Endothelial cell of umbilical vein (primary cell): Measurements from ENCODE around the gene ATP13A3. TPM values are rescaled to one million over a fixed set of nuclear protein-coding genes. Genes with fewer than 3 reads are reported as not detected.

Experiments
- BruUV-seq: library from RNA; stranded (reverse); fragments of 400-500 nt; replicated peaks from 2 replicates; lab custom pipeline; 2021; lab: Mats Ljungman, UMichigan
- CTCF ChIA-PET: fragments of 300-600, 350-600 bp; sonication (Branson Sonifier 250); formaldehyde crosslinking; loops from one replicate; lab custom pipeline; 2021; ENCODE audit warnings: antibody characterized with exemption, inconsistent platforms; lab: Charles Lee
- POLR2A ChIA-PET: fragments of 300-600, 350-600 bp; sonication (Branson Sonifier 250); formaldehyde crosslinking; loops from one replicate; lab custom pipeline; 2021; ENCODE audit warnings: antibody characterized with exemption, inconsistent platforms; lab: Charles Lee
- DNase-seq: peaks from one replicate; pipeline ENCODE4 v3.0.0-alpha.2; 2011; ENCODE audit warnings: low read depth, low spot score
- FAIRE-seq: peaks from 2 replicates; lab custom pipeline; 2011; peaks lifted over from hg19 to GRCh38; lab: Jason Lieb, UNC
- H2AFZ ChIP-seq: 2 replicates; pipeline ENCODE4 v1.6.0; 2012; ENCODE audit warnings: low read depth, low read length, control low read depth, inconsistent platforms
- H3K27ac ChIP-seq: 2 replicates; pipeline ENCODE4 v1.5.1; 2011; ENCODE audit warnings: low read depth, mild to moderate bottlenecking, control low read depth, low read length, moderate library complexity; ENCODE audit not compliant: insufficient read depth
- H3K27me3 ChIP-seq, 2 experiments: 2 replicates each; pipeline versions ENCODE4 v1.6.0 to v1.6.1; 2011; ENCODE audit warnings: low read length in 2 of 2, mixed read lengths in 1 of 2; ENCODE audit not compliant: control insufficient read depth in 2 of 2, insufficient read depth in 2 of 2
- H3K36me3 ChIP-seq, 2 experiments: 2 replicates in 1 of 2; 3 replicates in 1 of 2; pipeline ENCODE4 v1.5.1; 2011; ENCODE audit warnings: low read length in 2 of 2, mild to moderate bottlenecking in 1 of 2, moderate library complexity in 1 of 2; ENCODE audit not compliant: control insufficient read depth in 2 of 2, insufficient read depth in 2 of 2; ENCODE audit errors: extremely low read depth in 1 of 2
- H3K4me1 ChIP-seq: 3 replicates; pipeline ENCODE4 v1.5.1; 2011; ENCODE audit warnings: mild to moderate bottlenecking, low read length; ENCODE audit not compliant: control insufficient read depth, insufficient read depth; ENCODE audit errors: extremely low read depth
- H3K4me2 ChIP-seq: 2 replicates; pipeline ENCODE4 v1.6.1; 2011; ENCODE audit warnings: low read length, control low read depth, mixed read lengths; ENCODE audit not compliant: insufficient read depth
- H3K4me3 ChIP-seq, 3 experiments: fragments of 200-600 bp in 1 of 3; sonication (generic), shearing (Covaris generic) in 1 of 3; replicated peaks in 1 of 3; 2 replicates each; pipeline ENCODE4 v1.5.1; 2011 to 2016; ENCODE audit warnings: control low read depth in 3 of 3, low read length in 3 of 3, mild to moderate bottlenecking in 2 of 3, inconsistent platforms in 1 of 3, low read depth in 1 of 3, moderate library complexity in 1 of 3; ENCODE audit not compliant: insufficient read depth in 1 of 3
- H3K79me2 ChIP-seq: 2 replicates; pipeline ENCODE4 v1.6.0; 2012; ENCODE audit warnings: low read length, inconsistent platforms; ENCODE audit not compliant: control insufficient read depth, insufficient read depth
- H3K9ac ChIP-seq: replicated peaks from 2 replicates; pipeline ENCODE3; 2011; ENCODE audit warnings: low read length, control low read depth; ENCODE audit not compliant: insufficient read depth; ENCODE audit errors: extremely low read depth
- H3K9me1 ChIP-seq: replicated peaks from 3 replicates; pipeline ENCODE4 v1.6.0; 2011; ENCODE audit warnings: mild to moderate bottlenecking, low read length; ENCODE audit not compliant: control insufficient read depth, insufficient read depth; ENCODE audit errors: extremely low read depth
- H3K9me3 ChIP-seq: replicated peaks from 2 replicates; pipeline ENCODE4 v1.5.1; 2012; ENCODE audit warnings: low read length, inconsistent platforms; ENCODE audit not compliant: control insufficient read depth, insufficient read depth
- H4K20me1 ChIP-seq: replicated peaks from 2 replicates; pipeline ENCODE3; 2011; ENCODE audit warnings: mild to moderate bottlenecking, low read length; ENCODE audit not compliant: control insufficient read depth, insufficient read depth; ENCODE audit errors: extremely low read depth
- GATA2 ChIP-seq: IDR thresholded peaks from 2 replicates; pipeline ENCODE4 v1.7.0; 2011; ENCODE audit warnings: low read depth, mild to moderate bottlenecking, moderate library complexity, mixed read lengths, low read length; ENCODE audit not compliant: insufficient read length, insufficient read depth
- MYC ChIP-seq: IDR thresholded peaks from one replicate; pipeline ENCODE4 v1.6.1; 2011; ENCODE audit warnings: mild to moderate bottlenecking, low read depth, low read length
- POLR2A ChIP-seq: IDR thresholded peaks from 2 replicates; pipeline ENCODE4 v1.6.1; 2012; ENCODE audit warnings: low read depth, mild to moderate bottlenecking, control low read depth, low read length
- dilution Hi-C: fragments of 300-500 bp; cut with MboI; formaldehyde crosslinking; loops from one replicate; pipeline ENCODE4 v1.15.0; 2019; ENCODE audit warnings: low sequenced_read_pairs; ENCODE audit not compliant: extremely low pct_ligation_motif_present
- intact Hi-C: fragments of 100-400 bp; cut with micrococcal nuclease; formaldehyde crosslinking; loops from one replicate; pipeline ENCODE4 v1.10.0; 2022
- polyA plus RNA-seq, 4 experiments: library from polyadenylated mRNA; depleted of rRNA in 3 of 4; stranded (reverse) in 3 of 4; unstranded in 1 of 4; fragments of >200 nt; gene quantifications; 2 replicates each; pipeline versions ENCODE4 v1.2.1 to v1.2.3, GENCODE V29; 2011 to 2012; ENCODE audit warnings: missing spikeins in 1 of 4
- total RNA-seq: library from RNA; stranded (reverse); gene quantifications from 2 replicates; pipeline ENCODE4 v1.2.3, GENCODE V29; 2021
- TF ChIP-seq, protein P1 (sequence below), 2 donors: IDR thresholded peaks; 1 replicate in 1 of 2; 2 replicates in 1 of 2; pipeline ENCODE4 v1.5.1; 2011; ENCODE audit warnings: low read length in 2 of 2, mild to moderate bottlenecking in 2 of 2, moderate library complexity in 2 of 2, control low read depth in 1 of 2, inconsistent platforms in 1 of 2, low read depth in 1 of 2; ENCODE audit not compliant: insufficient read depth in 1 of 2; ENCODE audit errors: extremely low read depth in 1 of 2
- TF ChIP-seq, protein P2 (sequence below): IDR thresholded peaks from 2 replicates; pipeline ENCODE4 v1.6.1; 2011; ENCODE audit not compliant: insufficient read depth, insufficient read length

ATP13A3 gene
- total and polyA plus RNA-seq, 2 donors (not counting 3 experiments of a cell fraction or from before 2014, with no cell fraction given): 12.0 to 59.0 TPM

DNA sequence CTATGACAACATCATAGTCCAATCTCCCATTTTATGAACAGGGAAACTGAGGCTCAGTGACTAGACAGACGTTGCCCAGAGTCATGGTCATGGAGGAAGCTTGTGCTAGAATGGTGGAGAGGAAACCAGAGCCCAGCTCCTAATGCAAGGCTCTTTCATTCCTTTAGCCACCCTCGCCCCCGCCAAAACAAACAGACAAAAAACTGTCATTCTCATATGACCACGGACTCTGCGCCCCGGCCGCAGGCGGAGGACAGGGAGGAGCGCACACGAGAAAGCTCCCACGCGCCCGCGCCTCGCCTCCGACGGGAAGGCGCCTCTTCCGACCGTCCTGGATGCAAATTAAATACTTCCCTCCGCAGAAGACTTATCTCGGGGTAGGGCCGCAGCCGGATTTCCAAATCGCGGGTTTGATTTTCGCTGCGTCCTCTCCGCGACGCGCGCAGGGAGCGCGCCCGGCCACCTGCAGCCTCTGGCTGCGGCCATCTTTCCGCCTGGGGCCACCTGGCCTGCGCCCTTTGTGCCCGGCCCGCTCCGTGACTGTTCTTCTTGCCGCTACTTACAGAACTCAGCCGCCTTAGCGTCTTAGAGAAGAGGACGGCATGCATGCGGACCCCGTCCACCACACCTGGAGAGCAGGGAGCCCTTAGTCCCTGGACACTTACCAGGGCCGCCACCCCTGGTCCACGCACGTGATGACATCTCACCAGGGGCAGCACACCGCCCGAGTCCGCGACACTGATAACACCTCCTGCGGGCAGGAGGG, 670 bp upstream of the ATP13A3 start:
- dilution Hi-C loops (no loop called here), intact Hi-C loops (loop anchor here (1.0 to 2.0 kb wide), 3 partner anchors 40 to 91 kb away; no protein-coding TSS in a partner anchor)
- CTCF ChIA-PET: interaction anchor here (0.7 to 3.8 kb wide), 4 partner anchors 16 to 107 kb away, joined by 3 to 13 read pairs (median 4); no protein-coding TSS in a partner anchor

More for the DNA sequence above, 670 bp upstream of the ATP13A3 start:
- Histone ChIP-seq H3K27ac (peak overlapping the region; percentile 14), H2AFZ (peak overlapping the region; percentile 80), H3K27me3 (no peaks in the 10 kb centered on the region), H3K4me1 (peaks cover 28% of the 10 kb centered on the region), H3K9me1 (no peaks in the 10 kb centered on the region), H3K9me3 (no peaks in the 10 kb centered on the region), H3K9ac (peak overlapping the region; percentile 31), H3K36me3 (no peaks in the 10 kb centered on the region), H3K4me3 (peak overlapping the region; percentile 5 to 81 (median 41)), H3K79me2 (peaks cover 37% of the 10 kb centered on the region), H4K20me1 (no peaks in the 10 kb centered on the region), H3K4me2 (peak overlapping the region; percentile 62)
- FAIRE-seq: peak; percentile 66
- POLR2A ChIA-PET: interaction anchor here (0.6 kb wide), 1 partner anchor 40 kb away, joined by 7 read pairs; no protein-coding TSS in a partner anchor
- DNase-seq: no peak
- BruUV-seq: TSS peak; percentile 55
- TF ChIP-seq, protein P1, sequence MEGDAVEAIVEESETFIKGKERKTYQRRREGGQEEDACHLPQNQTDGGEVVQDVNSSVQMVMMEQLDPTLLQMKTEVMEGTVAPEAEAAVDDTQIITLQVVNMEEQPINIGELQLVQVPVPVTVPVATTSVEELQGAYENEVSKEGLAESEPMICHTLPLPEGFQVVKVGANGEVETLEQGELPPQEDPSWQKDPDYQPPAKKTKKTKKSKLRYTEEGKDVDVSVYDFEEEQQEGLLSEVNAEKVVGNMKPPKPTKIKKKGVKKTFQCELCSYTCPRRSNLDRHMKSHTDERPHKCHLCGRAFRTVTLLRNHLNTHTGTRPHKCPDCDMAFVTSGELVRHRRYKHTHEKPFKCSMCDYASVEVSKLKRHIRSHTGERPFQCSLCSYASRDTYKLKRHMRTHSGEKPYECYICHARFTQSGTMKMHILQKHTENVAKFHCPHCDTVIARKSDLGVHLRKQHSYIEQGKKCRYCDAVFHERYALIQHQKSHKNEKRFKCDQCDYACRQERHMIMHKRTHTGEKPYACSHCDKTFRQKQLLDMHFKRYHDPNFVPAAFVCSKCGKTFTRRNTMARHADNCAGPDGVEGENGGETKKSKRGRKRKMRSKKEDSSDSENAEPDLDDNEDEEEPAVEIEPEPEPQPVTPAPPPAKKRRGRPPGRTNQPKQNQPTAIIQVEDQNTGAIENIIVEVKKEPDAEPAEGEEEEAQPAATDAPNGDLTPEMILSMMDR (IDR thresholded peaks at IDR 0.05; ENCODE audit: extremely low read depth in 1 of 2, insufficient read depth in 1 of 2, low read depth in 1 of 2, low read length in 2 of 2): no peak
- TF ChIP-seq, protein P2, sequence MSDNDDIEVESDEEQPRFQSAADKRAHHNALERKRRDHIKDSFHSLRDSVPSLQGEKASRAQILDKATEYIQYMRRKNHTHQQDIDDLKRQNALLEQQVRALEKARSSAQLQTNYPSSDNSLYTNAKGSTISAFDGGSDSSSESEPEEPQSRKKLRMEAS: no peak
- no peak for TF ChIP-seq GATA2
- TF ChIP-seq POLR2A: no peak
- no peak for TF ChIP-seq MYC
